SK-N-SH (cell line): ENCODE measurements around the gene CDAN1. TPM values are rescaled to one million over a fixed set of nuclear protein-coding genes. Genes with fewer than 3 reads are reported as not detected.

ENCODE experiments used
- CTCF ChIA-PET: fragments of 300-600, 350-600 bp; formaldehyde crosslinking; extraction: SDS; loops from one replicate; lab custom pipeline; 2021; lab: Yijun Ruan, JAX
- POLR2A ChIA-PET: fragments of 350-600 bp; sonication (Branson Sonifier 250); formaldehyde crosslinking; extraction: SDS; loops from one replicate; lab custom pipeline; 2020; ENCODE audit warnings: antibody characterized with exemption, inconsistent platforms; lab: Yijun Ruan, JAX
- DNase-seq: peaks from one replicate; pipeline ENCODE4 v3.0.0; 2012
- H2AFZ ChIP-seq: fragments of 200-600 bp; sonication (generic); 2 replicates; pipeline ENCODE4 v1.8.1; 2016; ENCODE audit warnings: antibody characterized with exemption, mild to moderate bottlenecking, low read depth
- H3F3A ChIP-seq: fragments of 200-600 bp; sonication (generic); replicated peaks from 2 replicates; pipeline ENCODE3; 2016; ENCODE audit warnings: antibody characterized with exemption, mild to moderate bottlenecking; ENCODE audit not compliant: insufficient read depth
- H3K27ac ChIP-seq, 2 experiments: fragments of 200-500 bp in 1 of 2; fragments of 200-600 bp in 1 of 2; sonication (Bioruptor generic) in 1 of 2; sonication (generic), shearing (Covaris generic) in 1 of 2; 2 replicates each; pipeline versions ENCODE4 v1.5.1 to v1.6.1; 2014 to 2016; ENCODE audit warnings: low read depth in 2 of 2, inconsistent platforms in 1 of 2, low read length in 1 of 2, mild to moderate bottlenecking in 1 of 2, mixed read lengths in 1 of 2
- H3K27me3 ChIP-seq: fragments of 200-600 bp; sonication (generic), shearing (Covaris generic); 2 replicates; pipeline ENCODE4 v1.6.1; 2016; ENCODE audit warnings: mixed run types; ENCODE audit not compliant: insufficient read depth
- H3K36me3 ChIP-seq, 2 experiments: fragments of 200-500 bp in 1 of 2; fragments of 200-600 bp in 1 of 2; sonication (Bioruptor generic) in 1 of 2; sonication (generic) in 1 of 2; replicated peaks in 1 of 2; 2 replicates each; pipeline versions ENCODE3 to v1.5.1; 2014 to 2016; ENCODE audit warnings: low read length in 1 of 2, mild to moderate bottlenecking in 1 of 2; ENCODE audit not compliant: insufficient read depth in 2 of 2, control insufficient read depth in 1 of 2
- H3K4me1 ChIP-seq, 2 experiments: fragments of 200-500 bp in 1 of 2; fragments of 200-600 bp in 1 of 2; sonication (Bioruptor generic) in 1 of 2; sonication (generic), shearing (Covaris generic) in 1 of 2; 2 replicates each; pipeline versions ENCODE4 v1.5.1 to v1.6.1; 2014 to 2016; ENCODE audit warnings: low read depth in 1 of 2, low read length in 1 of 2, mixed run types in 1 of 2; ENCODE audit not compliant: insufficient read depth in 2 of 2, control insufficient read depth in 1 of 2
- H3K4me2 ChIP-seq: fragments of 200-600 bp; sonication (generic), shearing (Covaris generic); 2 replicates; pipeline ENCODE4 v1.6.1; 2017; ENCODE audit warnings: mixed run types
- H3K4me3 ChIP-seq, 2 experiments: fragments of 200-500 bp in 1 of 2; fragments of 200-600 bp in 1 of 2; sonication (Bioruptor generic) in 1 of 2; sonication (generic), shearing (Covaris generic) in 1 of 2; 2 replicates each; pipeline versions ENCODE4 v1.5.1 to v1.8.1; 2014 to 2016; ENCODE audit warnings: low read depth in 2 of 2, inconsistent platforms in 1 of 2, low read length in 1 of 2, mild to moderate bottlenecking in 1 of 2, mixed read lengths in 1 of 2, moderate library complexity in 1 of 2
- H3K79me2 ChIP-seq: fragments of 200-600 bp; sonication (generic); 2 replicates; pipeline ENCODE4 v1.8.1; 2017; ENCODE audit warnings: mild to moderate bottlenecking; ENCODE audit not compliant: insufficient read depth
- H3K9ac ChIP-seq: fragments of 200-600 bp; sonication (generic); 2 replicates; pipeline ENCODE4 v1.6.1; 2017; ENCODE audit warnings: mixed run types
- H3K9me2 ChIP-seq: fragments of 200-600 bp; sonication (generic); 2 replicates; pipeline ENCODE4 v1.6.1; 2017; ENCODE audit warnings: mixed run types
- H3K9me3 ChIP-seq: fragments of 200-600 bp; sonication (generic); 2 replicates; pipeline ENCODE4 v1.6.1; 2017; ENCODE audit warnings: mixed run types, mild to moderate bottlenecking, moderate library complexity
- H4K20me1 ChIP-seq: fragments of 200-600 bp; sonication (generic); 2 replicates; pipeline ENCODE4 v1.6.1; 2017; ENCODE audit warnings: mild to moderate bottlenecking, mixed run types; ENCODE audit not compliant: insufficient read depth
- CHD2 ChIP-seq: fragments of 150-350 bp; IDR thresholded peaks from 2 replicates; pipeline ENCODE4 v1.6.1; 2018; ENCODE audit warnings: low read length; ENCODE audit not compliant: partially characterized antibody
- ELF1 ChIP-seq: IDR thresholded peaks from 2 replicates; pipeline ENCODE4 v1.4.0; 2012
- EZH2phosphoT487 ChIP-seq: fragments of 200-600 bp; sonication (generic); IDR thresholded peaks from 2 replicates; pipeline ENCODE4 v1.6.1; 2017; ENCODE audit warnings: low read depth, mixed run types, mild to moderate bottlenecking, antibody characterized with exemption, moderate library complexity, borderline replicate concordance
- FOSL2 ChIP-seq: IDR thresholded peaks from 2 replicates; pipeline ENCODE4 v1.4.0; 2012; ENCODE audit warnings: low read depth, mild to moderate bottlenecking, moderate library complexity, borderline replicate concordance
- FOXJ3 ChIP-seq: sonication (generic); formaldehyde crosslinking; IDR thresholded peaks from 2 replicates; pipeline ENCODE4 v1.5.1; 2020; ENCODE audit warnings: mild to moderate bottlenecking, missing genetic modification reagents
- FOXM1 ChIP-seq: IDR thresholded peaks from 2 replicates; pipeline ENCODE4 v1.4.0; 2012; ENCODE audit warnings: low read depth, mild to moderate bottlenecking
- GATA2 ChIP-seq: sonication (generic); formaldehyde crosslinking; IDR thresholded peaks from 2 replicates; pipeline ENCODE4 v1.5.0; 2020; ENCODE audit warnings: mild to moderate bottlenecking, missing genetic modification reagents
- JUND ChIP-seq: IDR thresholded peaks from 2 replicates; pipeline ENCODE4 v1.4.0; 2012
- NFIC ChIP-seq: IDR thresholded peaks from 2 replicates; pipeline ENCODE4 v1.4.0; 2012; ENCODE audit warnings: borderline replicate concordance
- NRF1 ChIP-seq: IDR thresholded peaks from 2 replicates; pipeline ENCODE4 v1.6.1; 2012; ENCODE audit warnings: low read depth, mild to moderate bottlenecking, low read length
- PBX3 ChIP-seq: IDR thresholded peaks from 2 replicates; pipeline ENCODE4; 2012
- POLR2AphosphoS5 ChIP-seq: IDR thresholded peaks from 2 replicates; pipeline ENCODE4 v1.6.1; 2012; ENCODE audit warnings: low read depth, low read length
- RCOR1 ChIP-seq: fragments of 150-350 bp; IDR thresholded peaks from 2 replicates; pipeline ENCODE4 v1.6.1; 2017; ENCODE audit warnings: antibody characterized with exemption, low read length
- RFX5 ChIP-seq: IDR thresholded peaks from 2 replicates; pipeline ENCODE4 v1.6.1; 2012; ENCODE audit warnings: mild to moderate bottlenecking, improper control_type of control experiment, low read length
- SIN3A ChIP-seq: IDR thresholded peaks from 2 replicates; pipeline ENCODE4 v1.6.1; 2012; ENCODE audit warnings: low read depth, mild to moderate bottlenecking, low read length, moderate library complexity, borderline replicate concordance
- TCF12 ChIP-seq: IDR thresholded peaks from 2 replicates; pipeline ENCODE4 v1.4.0; 2012
- YY1 ChIP-seq: IDR thresholded peaks from 2 replicates; pipeline ENCODE4 v1.4.0; 2012; ENCODE audit warnings: low read depth, mild to moderate bottlenecking
- WGBS: methylation state at CpG from one replicate; pipeline ENCODE4 v1.1.6; 2017; ENCODE audit warnings: low lambda C conversion rate; 5-methylcytosine and 5-hydroxymethylcytosine counted together
- polyA plus RNA-seq, 3 experiments: library from polyadenylated mRNA; depleted of rRNA; stranded (reverse); fragments of >200 nt; gene quantifications; 2 replicates each; pipeline ENCODE4 v1.2.3, GENCODE V29; 2012
- TF ChIP-seq, protein P1 (sequence below): fragments of 150-350 bp; IDR thresholded peaks from 2 replicates; pipeline ENCODE4 v1.6.1; 2017; ENCODE audit warnings: antibody characterized with exemption, low read length, low read depth, borderline replicate concordance
- TF ChIP-seq, protein P2 (sequence below): IDR thresholded peaks from 2 replicates; pipeline ENCODE4 v1.6.1; 2012; ENCODE audit warnings: mild to moderate bottlenecking, low read depth, low read length, moderate library complexity
- TF ChIP-seq, protein P3 (sequence below): fragments of 150-350 bp; IDR thresholded peaks from 2 replicates; pipeline ENCODE4 v1.6.1; 2016; ENCODE audit warnings: mild to moderate bottlenecking, low read depth, low read length
- TF ChIP-seq, protein P4 (sequence below): IDR thresholded peaks from 2 replicates; pipeline ENCODE4 v1.4.0; 2012; ENCODE audit warnings: low read depth

CDAN1 gene
- polyA plus RNA-seq, 1 of the 3 experiments (the other 2 are of a cell fraction): 6.2 TPM

GRCh38 chr15:42728560-42728959 lies 8.4 kb downstream of the CDAN1 start (continued):
- TF ChIP-seq, protein P1, sequence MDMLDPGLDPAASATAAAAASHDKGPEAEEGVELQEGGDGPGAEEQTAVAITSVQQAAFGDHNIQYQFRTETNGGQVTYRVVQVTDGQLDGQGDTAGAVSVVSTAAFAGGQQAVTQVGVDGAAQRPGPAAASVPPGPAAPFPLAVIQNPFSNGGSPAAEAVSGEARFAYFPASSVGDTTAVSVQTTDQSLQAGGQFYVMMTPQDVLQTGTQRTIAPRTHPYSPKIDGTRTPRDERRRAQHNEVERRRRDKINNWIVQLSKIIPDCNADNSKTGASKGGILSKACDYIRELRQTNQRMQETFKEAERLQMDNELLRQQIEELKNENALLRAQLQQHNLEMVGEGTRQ: no peak
- TF ChIP-seq EZH2phosphoT487: no peak
- TF ChIP-seq YY1: no peak
- no peak for TF ChIP-seq NFIC
- TF ChIP-seq SIN3A: no peak

DNA sequence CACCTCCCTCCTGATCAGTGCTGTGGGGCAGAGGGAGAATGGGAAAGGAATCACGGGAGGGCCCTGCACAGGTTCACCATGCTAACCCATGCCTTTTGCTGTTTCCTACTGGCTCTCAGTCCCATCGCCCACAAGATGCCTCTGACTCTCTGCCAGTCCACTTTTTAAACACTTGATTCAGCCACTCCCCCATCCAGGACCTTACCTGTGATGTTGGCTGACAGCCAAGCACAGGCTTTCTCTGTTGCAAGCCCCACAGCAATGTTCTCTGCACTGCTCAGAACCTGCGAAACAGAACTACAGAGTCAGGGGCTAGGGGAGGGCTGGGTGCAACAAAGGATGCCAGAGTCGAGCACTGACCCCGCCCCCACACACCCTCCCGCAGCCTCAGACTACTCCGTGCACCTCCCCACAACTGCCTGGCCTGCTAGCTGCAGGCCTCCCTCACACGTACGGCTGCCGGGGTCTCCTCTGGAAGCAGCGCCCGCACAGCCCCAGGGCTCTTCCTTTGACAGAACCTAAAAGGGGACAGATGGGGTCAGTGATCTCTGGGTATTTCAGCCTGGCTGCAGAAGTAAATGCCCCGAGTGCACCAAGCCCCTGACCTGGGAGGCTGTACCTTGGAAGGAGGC lies 9.1 kb downstream of the CDAN1 start:
- no peak overlapping the region for H3K27ac ChIP-seq
- CTCF ChIA-PET: interaction anchor here (2.4 kb wide), 1 partner anchor 199 kb away, joined by 13 read pairs; no protein-coding TSS in a partner anchor
- POLR2A ChIA-PET: no interaction called here

More for the DNA sequence above, 9.1 kb downstream of the CDAN1 start:
- no peak overlapping the region for H3K9ac ChIP-seq
- no peak overlapping the region for H2AFZ ChIP-seq
- H3K27me3 ChIP-seq: no peaks in the 10 kb centered on the region
- no peaks in the 10 kb centered on the region for H3K9me2 ChIP-seq
- H3K79me2 ChIP-seq: peaks cover 2% of the 10 kb centered on the region; the same call in 1 of the 2 replicates
- no peak for TF ChIP-seq GATA2 (CRISPR knock-in tag)
- no peak for TF ChIP-seq ELF1
- no peak for TF ChIP-seq FOXJ3 (CRISPR knock-in tag)
- no peak for TF ChIP-seq PBX3
- TF ChIP-seq TCF12: no peak
- no peak for TF ChIP-seq RFX5
- no peak for TF ChIP-seq RCOR1
- TF ChIP-seq FOSL2: no peak
- no peak for TF ChIP-seq JUND
- TF ChIP-seq, protein P2, sequence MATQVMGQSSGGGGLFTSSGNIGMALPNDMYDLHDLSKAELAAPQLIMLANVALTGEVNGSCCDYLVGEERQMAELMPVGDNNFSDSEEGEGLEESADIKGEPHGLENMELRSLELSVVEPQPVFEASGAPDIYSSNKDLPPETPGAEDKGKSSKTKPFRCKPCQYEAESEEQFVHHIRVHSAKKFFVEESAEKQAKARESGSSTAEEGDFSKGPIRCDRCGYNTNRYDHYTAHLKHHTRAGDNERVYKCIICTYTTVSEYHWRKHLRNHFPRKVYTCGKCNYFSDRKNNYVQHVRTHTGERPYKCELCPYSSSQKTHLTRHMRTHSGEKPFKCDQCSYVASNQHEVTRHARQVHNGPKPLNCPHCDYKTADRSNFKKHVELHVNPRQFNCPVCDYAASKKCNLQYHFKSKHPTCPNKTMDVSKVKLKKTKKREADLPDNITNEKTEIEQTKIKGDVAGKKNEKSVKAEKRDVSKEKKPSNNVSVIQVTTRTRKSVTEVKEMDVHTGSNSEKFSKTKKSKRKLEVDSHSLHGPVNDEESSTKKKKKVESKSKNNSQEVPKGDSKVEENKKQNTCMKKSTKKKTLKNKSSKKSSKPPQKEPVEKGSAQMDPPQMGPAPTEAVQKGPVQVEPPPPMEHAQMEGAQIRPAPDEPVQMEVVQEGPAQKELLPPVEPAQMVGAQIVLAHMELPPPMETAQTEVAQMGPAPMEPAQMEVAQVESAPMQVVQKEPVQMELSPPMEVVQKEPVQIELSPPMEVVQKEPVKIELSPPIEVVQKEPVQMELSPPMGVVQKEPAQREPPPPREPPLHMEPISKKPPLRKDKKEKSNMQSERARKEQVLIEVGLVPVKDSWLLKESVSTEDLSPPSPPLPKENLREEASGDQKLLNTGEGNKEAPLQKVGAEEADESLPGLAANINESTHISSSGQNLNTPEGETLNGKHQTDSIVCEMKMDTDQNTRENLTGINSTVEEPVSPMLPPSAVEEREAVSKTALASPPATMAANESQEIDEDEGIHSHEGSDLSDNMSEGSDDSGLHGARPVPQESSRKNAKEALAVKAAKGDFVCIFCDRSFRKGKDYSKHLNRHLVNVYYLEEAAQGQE: no peak
- TF ChIP-seq, protein P3, sequence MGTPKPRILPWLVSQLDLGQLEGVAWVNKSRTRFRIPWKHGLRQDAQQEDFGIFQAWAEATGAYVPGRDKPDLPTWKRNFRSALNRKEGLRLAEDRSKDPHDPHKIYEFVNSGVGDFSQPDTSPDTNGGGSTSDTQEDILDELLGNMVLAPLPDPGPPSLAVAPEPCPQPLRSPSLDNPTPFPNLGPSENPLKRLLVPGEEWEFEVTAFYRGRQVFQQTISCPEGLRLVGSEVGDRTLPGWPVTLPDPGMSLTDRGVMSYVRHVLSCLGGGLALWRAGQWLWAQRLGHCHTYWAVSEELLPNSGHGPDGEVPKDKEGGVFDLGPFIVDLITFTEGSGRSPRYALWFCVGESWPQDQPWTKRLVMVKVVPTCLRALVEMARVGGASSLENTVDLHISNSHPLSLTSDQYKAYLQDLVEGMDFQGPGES: no peak
- no peak for TF ChIP-seq CHD2
- TF ChIP-seq POLR2AphosphoS5: no peak
- no peak for TF ChIP-seq NRF1
- TF ChIP-seq SIN3A: no peak
- no peak for TF ChIP-seq NFIC
- no peak for TF ChIP-seq FOXM1
- TF ChIP-seq, protein P4, sequence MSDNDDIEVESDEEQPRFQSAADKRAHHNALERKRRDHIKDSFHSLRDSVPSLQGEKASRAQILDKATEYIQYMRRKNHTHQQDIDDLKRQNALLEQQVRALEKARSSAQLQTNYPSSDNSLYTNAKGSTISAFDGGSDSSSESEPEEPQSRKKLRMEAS: no peak
- H3K4me3 ChIP-seq: no peak overlapping the region
- no peaks in the 10 kb centered on the region for H4K20me1 ChIP-seq
- peaks cover 13% of the 10 kb centered on the region for H3F3A ChIP-seq
- no peaks in the 10 kb centered on the region for H3K9me3 ChIP-seq
- WGBS: 98% methylated on average over 5 of the region's 13 CpGs
- DNase-seq: peak; percentile 43
- peaks cover 48 to 92% of the 10 kb centered on the region in 2 experiments for H3K36me3 ChIP-seq
- no peak overlapping the region for H3K4me2 ChIP-seq
- H3K4me1 ChIP-seq: peaks cover 0 to 7% of the 10 kb centered on the region in 2 experiments; a peak in 1 of 4 replicates
